Measurements from ENCODE around the gene APC2.

- TF ChIP-seq CTCF (IDR thresholded peaks at IDR 0.05) (no peak), POLR2A (IDR thresholded peaks at IDR 0.05) (no peak)
Measured at GRCh38 chr19:1455002-1455335, 5.0 kb downstream of the APC2 start.

Data from lower leg skin (tissue), 3 donors.